Fibroblast of mammary gland (primary cell): ENCODE data around the gene MAEA.

Source experiments
- DNase-seq: peaks from one replicate; pipeline ENCODE4 v3.0.0-alpha.2; 2010; ENCODE audit warnings: low read depth
- H3K4me3 ChIP-seq: 2 replicates; pipeline ENCODE4 v1.5.1; 2011; ENCODE audit warnings: low read depth, mild to moderate bottlenecking, low read length, moderate library complexity; ENCODE audit not compliant: control insufficient read depth
- TF ChIP-seq, protein P1 (sequence below): conservative IDR thresholded peaks from 2 replicates; pipeline ENCODE4 v1.5.1; 2011; ENCODE audit warnings: low read depth, low read length, inconsistent platforms; ENCODE audit not compliant: control insufficient read depth, insufficient read depth

Gene MAEA

GRCh38 chr4:1289207-1290164 is at the start of gene MAEA:
Gene MAEA (plus strand): TSS chr4:1289891. CDS start chr4:1289914, 23 bp downstream.
- DNase-seq: peak; percentile 95
- peak within 1 kb of the TSS; percentile 82 for H3K4me3 ChIP-seq
- TF ChIP-seq, protein P1, sequence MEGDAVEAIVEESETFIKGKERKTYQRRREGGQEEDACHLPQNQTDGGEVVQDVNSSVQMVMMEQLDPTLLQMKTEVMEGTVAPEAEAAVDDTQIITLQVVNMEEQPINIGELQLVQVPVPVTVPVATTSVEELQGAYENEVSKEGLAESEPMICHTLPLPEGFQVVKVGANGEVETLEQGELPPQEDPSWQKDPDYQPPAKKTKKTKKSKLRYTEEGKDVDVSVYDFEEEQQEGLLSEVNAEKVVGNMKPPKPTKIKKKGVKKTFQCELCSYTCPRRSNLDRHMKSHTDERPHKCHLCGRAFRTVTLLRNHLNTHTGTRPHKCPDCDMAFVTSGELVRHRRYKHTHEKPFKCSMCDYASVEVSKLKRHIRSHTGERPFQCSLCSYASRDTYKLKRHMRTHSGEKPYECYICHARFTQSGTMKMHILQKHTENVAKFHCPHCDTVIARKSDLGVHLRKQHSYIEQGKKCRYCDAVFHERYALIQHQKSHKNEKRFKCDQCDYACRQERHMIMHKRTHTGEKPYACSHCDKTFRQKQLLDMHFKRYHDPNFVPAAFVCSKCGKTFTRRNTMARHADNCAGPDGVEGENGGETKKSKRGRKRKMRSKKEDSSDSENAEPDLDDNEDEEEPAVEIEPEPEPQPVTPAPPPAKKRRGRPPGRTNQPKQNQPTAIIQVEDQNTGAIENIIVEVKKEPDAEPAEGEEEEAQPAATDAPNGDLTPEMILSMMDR: no peak

GRCh38 chr4:1239950-1240307 is 49.8 kb upstream of the MAEA start:
- TF ChIP-seq, protein P1: no peak
- H3K4me3 ChIP-seq: no peak overlapping the region
- DNase-seq: no peak

- H3K4me3 ChIP-seq: no peak overlapping the region
- TF ChIP-seq, protein P1: no peak
- no peak for DNase-seq
These were observed 48.8 kb upstream of the MAEA start for GRCh38 chr4:1240721-1241465.

DNA sequence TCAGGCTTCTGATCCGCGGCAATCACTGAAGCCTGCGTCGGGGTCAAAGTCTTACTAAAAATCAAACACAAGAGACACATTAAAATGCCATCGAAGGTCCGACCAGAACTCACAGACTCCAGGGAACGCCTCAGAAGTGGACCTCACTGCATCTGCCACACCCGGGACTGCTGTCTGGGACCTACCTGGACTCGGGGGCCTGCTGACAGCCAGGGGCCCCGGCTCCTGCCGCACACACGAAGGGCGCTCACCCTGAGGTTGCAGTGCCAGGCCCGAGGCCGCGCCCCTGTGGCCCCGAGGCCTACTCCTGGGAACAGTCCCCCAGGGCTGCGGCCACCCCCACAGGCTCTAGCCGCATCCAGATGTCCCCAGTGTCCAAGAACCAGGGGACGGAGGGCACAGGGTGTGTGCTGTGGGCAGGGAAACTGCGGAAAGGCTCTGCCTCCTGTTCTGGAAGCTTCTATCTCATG is 48.2 kb upstream of the MAEA start:
- no peak overlapping the region for H3K4me3 ChIP-seq
- no peak for DNase-seq
- TF ChIP-seq, protein P1: no peak

- no peak overlapping the region for H3K4me3 ChIP-seq
- TF ChIP-seq, protein P1: no peak
- DNase-seq: no peak
These were observed 47.7 kb upstream of the MAEA start for GRCh38 chr4:1241936-1242505.
